Suppressor macrophage (primary cell): ENCODE results near the gene PA2G4.

Experiments
- DNase-seq, 4 experiments: peaks; one replicate each; pipeline ENCODE4 v3.0.0-alpha.2; 2020 to 2022

Gene PA2G4

GRCh38 chr12:56154246-56154771 is 50.0 kb downstream of the PA2G4 start:
- no peak for DNase-seq

DNA sequence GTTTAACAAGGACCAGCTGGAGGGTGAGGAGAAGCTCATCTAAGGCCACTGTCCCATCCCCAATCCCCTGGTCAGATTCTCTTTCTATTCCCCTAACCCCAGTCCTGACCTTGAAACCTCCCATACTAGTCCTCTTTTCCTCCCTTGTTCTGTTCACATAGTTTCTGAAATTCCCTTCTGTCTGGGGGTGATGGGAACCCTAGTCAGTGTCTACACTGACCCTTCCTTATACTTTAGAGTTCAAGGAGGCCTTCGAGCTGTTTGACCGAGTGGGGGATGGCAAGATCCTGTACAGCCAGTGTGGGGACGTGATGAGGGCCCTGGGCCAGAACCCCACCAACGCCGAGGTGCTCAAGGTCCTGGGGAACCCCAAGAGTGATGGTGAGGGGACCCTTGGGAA is 50.5 kb downstream of the PA2G4 start:
- DNase-seq, result no peak

GRCh38 chr12:56155256-56155845 is 51.0 kb downstream of the PA2G4 start:
- DNase-seq, result no peak

DNA sequence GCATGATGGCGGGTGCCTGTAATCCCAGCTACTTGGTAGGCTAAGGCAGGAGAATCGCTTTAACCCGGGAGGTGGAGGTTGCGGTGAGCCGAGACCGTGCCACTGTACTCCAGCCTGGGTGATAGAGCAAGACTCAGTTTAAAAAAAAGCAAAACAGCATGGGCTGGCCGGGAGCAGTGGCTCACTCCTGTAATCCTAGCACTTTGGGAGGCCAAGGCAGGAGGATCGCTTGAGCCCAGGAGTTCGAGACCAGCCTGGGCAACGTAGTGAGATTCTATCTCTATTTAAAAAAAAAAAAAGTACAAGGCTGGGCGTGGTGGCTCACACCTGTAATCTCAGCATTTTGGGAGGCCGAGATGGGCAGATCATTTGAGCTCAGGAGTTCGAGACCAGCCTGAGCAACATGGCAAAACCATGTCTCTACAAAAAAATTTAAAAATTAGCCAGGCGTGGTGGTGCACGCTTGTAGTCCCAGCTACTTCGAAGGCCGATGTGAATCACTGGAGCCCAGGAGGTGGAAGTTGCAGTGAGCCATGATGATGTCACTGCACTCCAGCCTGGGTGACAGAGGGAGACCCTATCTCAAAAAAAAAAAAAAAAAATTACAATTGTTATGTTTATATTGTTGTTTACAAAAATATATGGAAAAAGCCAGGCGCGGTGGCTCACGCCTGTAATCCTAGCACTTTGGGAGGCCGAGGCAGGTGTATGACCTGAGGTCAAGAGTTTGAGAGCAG is 52.3 kb downstream of the PA2G4 start:
- peak in 2 of 4 experiments; percentile 31 to 37 for DNase-seq

- peak; percentile 67 to 83 (median 80) for DNase-seq
Observed at GRCh38 chr12:56157201-56158028, 53.1 kb downstream of the PA2G4 start.

GRCh38 chr12:56158029-56158925 is 53.9 kb downstream of the PA2G4 start, which contains the start of gene MYL6:
Gene MYL6, plus strand, starts transcription at chr12:56158359. Its CDS starts 43 bp downstream, at chr12:56158402.
- peak; percentile 95 to 99 (median 98) for DNase-seq

- peak; percentile 66 to 83 (median 75) for DNase-seq
Observed at GRCh38 chr12:56158926-56159461, 54.6 kb downstream of the PA2G4 start.

GRCh38 chr12:56159482-56160192 is 55.3 kb downstream of the PA2G4 start:
- DNase-seq, result no peak

GRCh38 chr12:56160193-56160763 is 55.9 kb downstream of the PA2G4 start:
- DNase-seq, result peak in 3 of 4 experiments; percentile 18 to 39 (median 37)

GRCh38 chr12:56160894-56161689 is 56.7 kb downstream of the PA2G4 start:
- no peak for DNase-seq

DNA sequence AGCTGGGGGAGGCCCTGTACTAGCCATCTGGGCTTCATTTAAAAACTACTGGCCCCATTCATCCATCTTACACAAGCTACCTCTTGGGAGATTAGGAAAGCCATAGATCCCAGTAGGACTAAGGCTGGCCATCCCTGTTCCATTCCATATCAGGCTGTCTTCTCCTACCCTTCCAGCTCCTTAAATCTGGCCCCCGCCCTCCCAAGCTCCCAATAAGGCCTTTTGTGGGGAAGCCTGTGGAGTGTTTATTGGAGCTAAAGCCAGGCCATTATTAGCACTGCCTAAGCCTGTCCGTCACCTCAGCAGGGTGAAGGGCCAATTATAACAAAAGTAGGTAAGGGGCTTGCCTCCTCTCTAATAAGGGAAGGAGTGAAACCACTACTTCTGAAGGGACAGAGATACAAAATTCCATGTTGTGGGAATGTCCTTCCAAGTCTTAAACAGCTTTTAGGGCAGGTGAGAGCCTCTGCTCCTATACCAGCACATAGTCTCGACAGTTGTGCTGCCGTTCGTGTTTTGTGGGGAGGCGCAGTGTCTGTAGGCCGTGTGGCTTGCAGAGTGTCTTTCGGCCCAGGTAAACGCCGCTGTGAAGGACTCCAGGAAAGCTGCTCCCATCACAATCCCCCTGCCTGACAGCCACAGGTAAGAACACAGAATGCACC is 57.5 kb downstream of the PA2G4 start:
- no peak for DNase-seq

DNA sequence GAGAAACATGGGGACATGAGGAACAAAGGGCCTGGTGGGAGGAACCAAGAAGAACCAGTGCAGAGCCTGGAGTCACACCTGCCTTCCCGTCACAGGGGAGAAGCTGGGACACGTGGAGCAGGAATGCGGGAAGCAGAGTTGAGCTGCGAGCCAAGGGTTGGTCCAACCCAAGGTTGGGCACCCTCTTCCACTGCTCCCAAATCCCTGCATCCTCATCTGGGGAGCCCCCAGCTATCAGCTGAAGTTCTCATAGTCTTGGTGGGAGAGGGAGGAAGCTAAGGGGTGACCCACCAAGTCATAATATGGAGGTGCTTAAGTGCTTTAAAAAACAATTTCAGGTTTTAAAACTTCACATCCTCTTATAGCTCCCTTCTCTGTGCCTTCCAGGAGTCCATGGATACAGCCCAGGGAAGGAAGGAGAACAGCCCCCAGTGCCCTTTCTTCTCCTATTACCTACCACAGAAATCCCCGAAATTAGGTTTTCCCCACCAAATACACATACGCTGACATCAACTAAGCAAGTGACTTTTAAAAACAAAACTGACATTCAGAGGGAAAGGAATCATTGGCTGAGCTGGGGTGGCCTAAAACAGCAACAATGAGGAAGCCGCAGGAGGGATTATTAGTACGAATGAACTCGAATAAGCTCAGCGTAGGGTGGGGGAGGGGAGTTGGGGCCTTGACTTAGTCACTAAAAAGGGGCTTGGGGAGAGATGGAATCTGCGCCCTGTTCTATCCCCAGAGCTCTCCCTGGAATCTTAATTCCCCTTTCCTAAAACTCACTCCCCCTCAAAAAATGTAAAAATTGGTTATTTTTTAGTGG is 58.3 kb downstream of the PA2G4 start:
- no peak for DNase-seq
